HG02943 (cell line): ENCODE results near the gene ZNF324.
"Not testable (repeated sequence)": the region's sequence is repeated elsewhere in the genome, so short reads cannot be mapped to it uniquely, and the experiment has no call there.

Experiments
- ATAC-seq: cut with Tn5 transposase; IDR thresholded peaks from one replicate; pipeline ENCODE4 v1.9.1; 2021; ENCODE audit warnings: mild to moderate bottlenecking, low read depth, moderate library complexity; ENCODE audit not compliant: unreplicated experiment

The ZNF324 gene

GRCh38 chr19:58470837-58471543, 4.1 kb downstream of the ZNF324 start:
- not testable (repeated sequence) for ATAC-seq

- ATAC-seq = no peak
Measured at GRCh38 chr19:58471736-58472135, 4.9 kb downstream of the ZNF324 start.

GRCh38 chr19:58473775-58474174, 6.9 kb downstream of the ZNF324 start:
- no peak for ATAC-seq

GRCh38 chr19:58474291-58474996, 7.6 kb downstream of the ZNF324 start:
- no peak for ATAC-seq

- ATAC-seq = peak; percentile 4
Measured at GRCh38 chr19:58474997-58475713, 8.3 kb downstream of the ZNF324 start.

GRCh38 chr19:58475714-58476497, 9.0 kb downstream of the ZNF324 start, which contains the start of gene ZNF446:
Gene ZNF446 (plus strand): TSS chr19:58476352. CDS start chr19:58477219, 867 bp downstream.
- peak; percentile 78 for ATAC-seq

GRCh38 chr19:58476498-58477015, 9.7 kb downstream of the ZNF324 start:
- no peak for ATAC-seq

GRCh38 chr19:58477130-58477529, 10.2 kb downstream of the ZNF324 start:
- ATAC-seq = no peak

- ATAC-seq = no peak
Measured at GRCh38 chr19:58477871-58478270, 11.0 kb downstream of the ZNF324 start.

GRCh38 chr19:58479303-58479702, 12.4 kb downstream of the ZNF324 start:
- no peak for ATAC-seq

- no peak for ATAC-seq
Measured at GRCh38 chr19:58479736-58480480, 13.0 kb downstream of the ZNF324 start.

- ATAC-seq = no peak
Measured at GRCh38 chr19:58480481-58480830, 13.6 kb downstream of the ZNF324 start.

GRCh38 chr19:58480831-58481230, 14.0 kb downstream of the ZNF324 start:
- no peak for ATAC-seq

- no peak for ATAC-seq
Measured at GRCh38 chr19:58482372-58482771, 15.5 kb downstream of the ZNF324 start.

GRCh38 chr19:58483776-58484175, 16.9 kb downstream of the ZNF324 start:
- no peak for ATAC-seq

GRCh38 chr19:58484349-58484748, 17.5 kb downstream of the ZNF324 start:
- not testable (repeated sequence) for ATAC-seq

GRCh38 chr19:58491393-58491792, 24.5 kb downstream of the ZNF324 start:
- no peak for ATAC-seq

GRCh38 chr19:58492265-58492664, 25.4 kb downstream of the ZNF324 start:
- ATAC-seq = no peak

- no peak for ATAC-seq
Measured at GRCh38 chr19:58497634-58498170, 30.8 kb downstream of the ZNF324 start.
